GM12865 (cell line): ENCODE measurements around the gene SLC6A3.

Experiments
- DNase-seq: peaks from one replicate; pipeline ENCODE4 v3.0.0; 2010; ENCODE audit warnings: low read depth
- H3K4me3 ChIP-seq: 2 replicates; pipeline ENCODE4 v1.5.1; 2011; ENCODE audit warnings: mild to moderate bottlenecking, low read depth, low read length, control low read depth
- CTCF ChIP-seq: IDR thresholded peaks from 2 replicates; pipeline ENCODE4 v1.5.1; 2011; ENCODE audit warnings: low read length, control low read depth, low read depth, inconsistent platforms; ENCODE audit not compliant: insufficient read depth; ENCODE audit errors: missing control alignments

Gene SLC6A3

DNA sequence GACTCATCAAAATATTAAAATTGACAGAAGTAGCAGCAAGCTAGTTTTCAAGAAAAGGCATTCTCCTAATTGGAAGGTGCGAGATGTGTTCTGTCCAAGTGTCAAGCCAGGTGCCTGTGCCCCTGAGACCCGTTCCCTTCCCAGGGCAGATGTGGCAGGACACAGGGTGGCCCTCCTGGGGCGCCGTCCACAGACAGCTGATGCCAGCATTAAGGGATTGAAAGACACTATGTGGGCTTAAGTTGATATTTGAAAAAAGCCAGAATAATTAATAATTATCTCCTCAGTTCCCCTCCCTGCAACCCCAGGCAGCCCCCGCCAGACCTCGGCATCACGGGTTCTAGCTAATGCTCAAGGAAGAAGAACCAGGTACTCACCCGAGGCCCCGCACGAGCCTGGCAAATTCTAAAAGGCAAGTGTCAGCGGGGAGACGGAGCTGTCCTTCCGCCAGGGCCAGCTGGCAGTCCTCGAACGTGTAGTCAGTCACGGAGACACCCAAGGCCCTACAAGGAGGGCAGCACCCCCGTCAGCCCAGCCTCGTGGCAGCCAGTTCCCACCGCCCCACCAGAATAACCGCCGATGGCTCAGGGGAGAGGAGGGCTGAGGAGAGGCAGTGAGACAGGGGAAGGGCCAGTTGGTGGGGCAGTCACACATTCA, 29.1 kb upstream of the SLC6A3 start:
- H3K4me3 ChIP-seq = no peak overlapping the region
- DNase-seq = peak; percentile 1
- no peak for TF ChIP-seq CTCF

- no peak overlapping the region for H3K4me3 ChIP-seq
- DNase-seq = peak; percentile 2
- no peak for TF ChIP-seq CTCF
These were observed 28.5 kb upstream of the SLC6A3 start for GRCh38 chr5:1473746-1474145.

DNA sequence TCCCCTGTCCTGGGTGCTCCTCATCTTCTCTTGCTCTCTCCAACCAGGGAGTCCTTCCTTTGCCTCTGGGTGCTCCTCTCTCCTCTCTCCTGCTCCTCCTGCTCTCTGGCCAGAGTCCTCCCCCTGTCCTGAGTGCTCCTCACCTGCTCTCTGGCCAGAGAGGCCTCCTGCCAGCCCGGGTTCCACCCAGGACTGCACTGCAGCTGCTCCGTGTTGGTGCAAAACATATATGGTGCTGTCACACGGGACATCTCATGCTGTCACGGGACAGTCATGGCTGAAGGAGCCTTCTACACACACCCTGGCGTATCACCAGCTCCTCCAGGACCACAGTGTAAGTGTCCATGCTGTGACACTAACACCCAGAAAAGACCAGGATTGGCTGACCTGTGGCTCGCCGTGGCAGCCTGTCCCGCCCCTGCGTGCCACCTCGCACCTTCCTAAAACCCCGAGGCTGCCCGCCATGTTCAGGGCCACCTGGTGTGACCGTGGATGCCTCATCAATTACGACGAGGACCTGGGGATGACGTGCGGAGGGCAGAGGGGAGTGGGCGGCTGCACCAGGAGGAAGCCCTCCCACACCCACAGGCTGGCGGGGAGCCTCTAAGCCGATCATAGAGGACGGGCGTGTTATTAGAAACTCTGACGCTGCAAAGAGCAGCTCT, 27.9 kb upstream of the SLC6A3 start:
- DNase-seq = peak; percentile 21
- no peak overlapping the region for H3K4me3 ChIP-seq
- no peak for TF ChIP-seq CTCF

DNA sequence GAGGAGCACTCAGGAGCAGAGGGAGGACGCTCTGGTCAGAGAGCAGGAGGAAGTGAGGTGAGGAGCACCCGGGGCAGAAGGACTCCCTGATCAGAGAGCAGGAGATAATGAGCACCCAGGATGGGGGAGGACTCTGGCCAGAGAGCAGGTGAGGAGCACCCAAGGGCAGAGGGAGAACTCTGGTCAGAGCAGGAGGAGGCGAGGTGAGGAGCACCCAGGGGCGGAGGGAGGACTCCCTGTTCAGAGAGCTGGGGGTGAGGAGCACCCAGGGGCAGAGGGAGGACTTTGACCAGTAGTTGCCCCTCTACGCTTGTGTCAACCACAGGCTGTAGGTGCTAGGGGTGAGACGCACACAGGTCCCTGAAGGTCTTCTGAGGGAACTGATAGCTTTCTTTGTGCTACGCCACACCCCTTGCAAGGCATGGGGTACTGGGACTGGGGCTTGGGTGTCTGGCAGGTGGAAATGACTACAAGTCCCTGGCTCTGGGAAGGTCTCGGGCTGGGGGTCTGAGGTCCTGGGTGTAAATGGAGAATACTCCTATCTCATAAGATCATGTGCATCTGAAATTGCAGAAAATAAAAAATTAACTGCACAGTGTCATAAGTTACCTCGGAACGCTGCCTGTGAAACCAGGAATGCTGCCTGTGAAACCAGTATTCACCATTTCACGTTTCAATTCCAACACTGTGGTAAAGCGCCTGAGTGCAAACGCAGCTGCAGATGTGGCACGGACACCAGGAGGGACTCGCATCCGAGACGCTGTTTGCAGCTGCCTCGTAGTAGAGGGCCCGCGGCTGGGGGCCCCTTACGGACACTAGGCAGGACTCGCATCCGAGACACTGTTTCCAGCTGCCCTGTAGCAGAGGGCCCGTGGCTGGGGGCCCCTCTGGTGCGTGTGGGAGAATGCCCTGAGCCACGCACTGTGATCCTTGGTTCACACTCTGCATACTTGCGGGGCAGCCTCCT, 27.0 kb upstream of the SLC6A3 start:
- no peak overlapping the region for H3K4me3 ChIP-seq
- DNase-seq = peak; percentile 17
- TF ChIP-seq CTCF = no peak

DNA sequence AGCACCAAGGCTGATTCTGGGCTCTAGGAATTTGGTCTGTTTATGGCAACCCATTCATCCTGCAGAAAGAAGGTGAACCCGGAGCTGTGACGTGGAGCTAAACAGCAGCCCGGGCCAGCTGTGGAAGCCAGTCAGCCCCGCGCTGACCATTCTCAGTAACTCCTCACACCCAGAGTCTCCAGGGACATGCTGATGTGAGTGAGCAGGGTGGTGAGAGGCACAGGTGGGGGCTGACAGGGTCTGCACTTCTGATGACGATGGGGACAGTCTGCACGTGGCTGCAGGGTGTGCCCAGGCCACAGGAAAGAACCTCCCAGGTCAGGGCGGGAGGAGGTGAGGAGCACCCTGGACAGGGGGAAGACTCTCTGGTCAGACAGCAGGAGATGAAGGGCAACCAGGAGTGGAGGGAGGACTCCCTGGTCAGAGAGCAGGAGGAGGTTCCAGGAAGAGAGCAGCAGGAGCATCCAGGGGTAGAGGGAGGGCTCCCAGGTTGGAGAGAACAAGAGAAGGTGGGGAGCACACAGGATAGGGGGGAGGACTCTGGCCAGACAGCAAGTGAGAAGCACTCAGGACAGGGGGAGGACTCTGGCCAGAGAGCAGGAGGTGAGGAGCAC, 26.1 kb upstream of the SLC6A3 start:
- DNase-seq = peak; percentile 2
- no peak overlapping the region for H3K4me3 ChIP-seq
- TF ChIP-seq CTCF = no peak

- TF ChIP-seq CTCF = no peak
- no peak for DNase-seq
- H3K4me3 ChIP-seq = no peak overlapping the region
These were observed 25.5 kb upstream of the SLC6A3 start for GRCh38 chr5:1470762-1471211.
